Liver (tissue), 9 donors: Measurements from ENCODE around the gene DDX19B. TPM values are rescaled to one million over a fixed set of nuclear protein-coding genes. Genes with fewer than 3 reads are reported as not detected.

Experiments used
- DNase-seq: peaks from one replicate; pipeline ENCODE4 v3.0.0-alpha.2; 2017; ENCODE audit warnings: low spot score
- H3K27ac ChIP-seq, 2 donors: one replicate each; pipeline ENCODE4 v1.7.0; 2013; ENCODE audit warnings: inconsistent platforms in 2 of 2, low read length in 2 of 2, control low read depth in 1 of 2, low read depth in 1 of 2, mild to moderate bottlenecking in 1 of 2
- H3K27me3 ChIP-seq, 4 donors: one replicate each; pipeline versions ENCODE4 v1.6.1 to v1.7.0; 2013; ENCODE audit warnings: low read length in 3 of 4, inconsistent platforms in 1 of 4, mild to moderate bottlenecking in 1 of 4, moderate library complexity in 1 of 4; ENCODE audit not compliant: control insufficient read depth in 4 of 4, insufficient read depth in 4 of 4
- H3K36me3 ChIP-seq, 4 donors: one replicate each; pipeline versions ENCODE4 v1.6.1 to v1.7.0; 2013; ENCODE audit warnings: low read length in 3 of 4, mild to moderate bottlenecking in 3 of 4, low read depth in 1 of 4, moderate library complexity in 1 of 4; ENCODE audit not compliant: control insufficient read depth in 4 of 4, insufficient read depth in 3 of 4
- H3K4me1 ChIP-seq, 4 donors: one replicate each; pipeline versions ENCODE4 v1.6.1 to v1.7.0; 2013; ENCODE audit warnings: low read length in 3 of 4, mild to moderate bottlenecking in 3 of 4, moderate library complexity in 1 of 4; ENCODE audit not compliant: control insufficient read depth in 4 of 4, insufficient read depth in 4 of 4
- H3K4me3 ChIP-seq, 3 donors: one replicate each; pipeline versions ENCODE4 v1.6.1 to v1.7.0; 2013; ENCODE audit warnings: low read length in 3 of 3, control low read depth in 1 of 3, low read depth in 1 of 3, mild to moderate bottlenecking in 1 of 3
- H3K9ac ChIP-seq, 2 donors: one replicate each; pipeline ENCODE4 v1.7.0; 2013; ENCODE audit warnings: low read length in 2 of 2, mild to moderate bottlenecking in 2 of 2, moderate library complexity in 2 of 2, control low read depth in 1 of 2, low read depth in 1 of 2
- H3K9me3 ChIP-seq, 4 donors: one replicate each; pipeline versions ENCODE4 v1.6.1 to v1.7.0; 2013; ENCODE audit warnings: low read length in 3 of 4; ENCODE audit not compliant: control insufficient read depth in 4 of 4
- EGR1 ChIP-seq, 2 donors: IDR thresholded peaks; 2 replicates each; pipeline ENCODE4 v1.6.1; 2016 to 2018; ENCODE audit warnings: antibody characterized with exemption in 2 of 2, low read depth in 2 of 2
- FOXA1 ChIP-seq: IDR thresholded peaks from 2 replicates; pipeline ENCODE4 v1.6.1; 2016; ENCODE audit warnings: antibody characterized with exemption
- FOXA2 ChIP-seq: IDR thresholded peaks from 2 replicates; pipeline ENCODE4 v1.6.1; 2016; ENCODE audit warnings: antibody characterized with exemption
- GABPA ChIP-seq, 2 donors: IDR thresholded peaks in 1 of 2; conservative IDR thresholded peaks in 1 of 2; 2 replicates each; pipeline ENCODE4 v1.6.1; 2016; ENCODE audit warnings: antibody characterized with exemption in 2 of 2, mild to moderate bottlenecking in 1 of 2, moderate library complexity in 1 of 2
- HNF4A ChIP-seq, 2 donors: conservative IDR thresholded peaks; 2 replicates each; pipeline ENCODE4 v1.6.1; 2016; ENCODE audit warnings: antibody characterized with exemption in 2 of 2, mild to moderate bottlenecking in 2 of 2
- HNF4G ChIP-seq: IDR thresholded peaks from 2 replicates; pipeline ENCODE4 v1.6.1; 2016; ENCODE audit warnings: antibody characterized with exemption
- JUND ChIP-seq, 2 donors: IDR thresholded peaks; 2 replicates each; pipeline ENCODE4 v1.6.1; 2016; ENCODE audit warnings: antibody characterized with exemption in 2 of 2
- NR2F2 ChIP-seq: IDR thresholded peaks from 2 replicates; pipeline ENCODE4 v1.6.1; 2016; ENCODE audit warnings: antibody characterized with exemption
- RAD21 ChIP-seq, 2 donors: IDR thresholded peaks; 2 replicates each; pipeline ENCODE4 v1.6.1; 2016; ENCODE audit warnings: antibody characterized with exemption in 2 of 2, mild to moderate bottlenecking in 2 of 2
- RXRA ChIP-seq, 2 donors: IDR thresholded peaks; 2 replicates each; pipeline ENCODE4 v1.6.1; 2017 to 2018; ENCODE audit warnings: antibody characterized with exemption in 2 of 2, mild to moderate bottlenecking in 1 of 2
- SP1 ChIP-seq: IDR thresholded peaks from 2 replicates; pipeline ENCODE4 v1.6.1; 2018; ENCODE audit warnings: antibody characterized with exemption, mild to moderate bottlenecking
- TAF1 ChIP-seq: conservative IDR thresholded peaks from 2 replicates; pipeline ENCODE4 v1.6.1; 2016; ENCODE audit warnings: antibody characterized with exemption, mild to moderate bottlenecking
- YY1 ChIP-seq: IDR thresholded peaks from 2 replicates; pipeline ENCODE4 v1.6.1; 2016; ENCODE audit warnings: antibody characterized with exemption, mild to moderate bottlenecking
- WGBS: extraction: QIAGEN DNeasy Blood & Tissue Kit; methylation state at CpG from one replicate; pipeline ENCODE4 v1.1.7; 2013; 5-methylcytosine and 5-hydroxymethylcytosine counted together
- polyA plus RNA-seq, 2 donors: library from polyadenylated mRNA; stranded (reverse) in 1 of 2; unstranded in 1 of 2; fragments of 200-250 nt in 1 of 2; fragments of >200 nt in 1 of 2; fragmentation: Nextera tagmentation in 1 of 2; extraction: Ambion mirVana in 1 of 2; gene quantifications; one replicate each; pipeline versions ENCODE4 v1.2.1 to v1.2.3, GENCODE V29; 2013 to 2015
- total RNA-seq, 2 donors: library from RNA; depleted of rRNA; stranded (reverse); fragments of >200 nt; gene quantifications; one replicate each; pipeline ENCODE4 v1.2.3, GENCODE V29; 2014
- TF ChIP-seq, protein P1 (sequence below): IDR thresholded peaks from 2 replicates; pipeline ENCODE4 v1.6.1; 2016; ENCODE audit warnings: antibody characterized with exemption
- TF ChIP-seq, protein P2 (sequence below): IDR thresholded peaks from 2 replicates; pipeline ENCODE4 v1.6.1; 2016; ENCODE audit warnings: antibody characterized with exemption
- TF ChIP-seq, protein P3 (sequence below): IDR thresholded peaks from 2 replicates; pipeline ENCODE4 v1.6.1; 2016; ENCODE audit warnings: antibody characterized with exemption
- TF ChIP-seq, protein P4 (sequence below): fragments of 150-350 bp; IDR thresholded peaks from 2 replicates; pipeline ENCODE4 v1.5.1; 2017; ENCODE audit warnings: improper control_type of control experiment, low read depth, low read length; ENCODE audit not compliant: missing input control
- TF ChIP-seq, protein P5 (sequence below): IDR thresholded peaks from 2 replicates; pipeline ENCODE4 v1.6.1; 2016; ENCODE audit warnings: antibody characterized with exemption, mild to moderate bottlenecking
- donor health status: healthy.
- donor health status: healthy.
- donor health status: healthy.
- donor health status: healthy.
- donor health status: healthy.

Gene DDX19B
- total and polyA plus RNA-seq, 4 donors = 11.3 to 21.4 (median 16.5) TPM

DNA sequence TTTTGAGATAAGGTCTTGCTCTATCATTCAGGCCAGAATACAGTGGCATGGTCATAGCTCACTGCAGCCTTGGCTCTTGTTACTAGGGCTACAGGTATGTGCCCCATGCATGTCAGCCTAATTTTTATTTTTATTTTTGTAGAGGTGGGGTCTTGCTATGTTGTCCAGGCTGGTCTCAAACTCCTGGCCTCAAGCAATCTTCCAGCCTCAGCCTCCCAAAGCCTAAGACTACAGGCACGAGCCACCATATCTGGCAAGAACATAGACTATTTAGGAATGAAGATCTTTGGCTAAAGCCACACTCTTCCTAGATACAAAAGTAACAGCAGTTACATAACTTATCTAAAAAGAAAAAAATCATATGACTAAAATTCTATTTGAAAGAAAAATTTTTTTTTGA, 32.1 kb downstream of the DDX19B start:
- no peak for DNase-seq
- no peak for TF ChIP-seq TAF1
- no peak for TF ChIP-seq FOXA1
- no peak for TF ChIP-seq RAD21 (IDR thresholded peaks at IDR 0.05)
- TF ChIP-seq, protein P1, sequence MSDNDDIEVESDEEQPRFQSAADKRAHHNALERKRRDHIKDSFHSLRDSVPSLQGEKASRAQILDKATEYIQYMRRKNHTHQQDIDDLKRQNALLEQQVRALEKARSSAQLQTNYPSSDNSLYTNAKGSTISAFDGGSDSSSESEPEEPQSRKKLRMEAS = no peak
- TF ChIP-seq, protein P2, sequence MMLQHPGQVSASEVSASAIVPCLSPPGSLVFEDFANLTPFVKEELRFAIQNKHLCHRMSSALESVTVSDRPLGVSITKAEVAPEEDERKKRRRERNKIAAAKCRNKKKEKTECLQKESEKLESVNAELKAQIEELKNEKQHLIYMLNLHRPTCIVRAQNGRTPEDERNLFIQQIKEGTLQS = no peak
- no peak for TF ChIP-seq RXRA (IDR thresholded peaks at IDR 0.05)
- no peak for TF ChIP-seq FOXA2
- no peak for TF ChIP-seq EGR1 (IDR thresholded peaks at IDR 0.05; ENCODE audit: low read depth in 2 of 2)
- TF ChIP-seq, protein P3, sequence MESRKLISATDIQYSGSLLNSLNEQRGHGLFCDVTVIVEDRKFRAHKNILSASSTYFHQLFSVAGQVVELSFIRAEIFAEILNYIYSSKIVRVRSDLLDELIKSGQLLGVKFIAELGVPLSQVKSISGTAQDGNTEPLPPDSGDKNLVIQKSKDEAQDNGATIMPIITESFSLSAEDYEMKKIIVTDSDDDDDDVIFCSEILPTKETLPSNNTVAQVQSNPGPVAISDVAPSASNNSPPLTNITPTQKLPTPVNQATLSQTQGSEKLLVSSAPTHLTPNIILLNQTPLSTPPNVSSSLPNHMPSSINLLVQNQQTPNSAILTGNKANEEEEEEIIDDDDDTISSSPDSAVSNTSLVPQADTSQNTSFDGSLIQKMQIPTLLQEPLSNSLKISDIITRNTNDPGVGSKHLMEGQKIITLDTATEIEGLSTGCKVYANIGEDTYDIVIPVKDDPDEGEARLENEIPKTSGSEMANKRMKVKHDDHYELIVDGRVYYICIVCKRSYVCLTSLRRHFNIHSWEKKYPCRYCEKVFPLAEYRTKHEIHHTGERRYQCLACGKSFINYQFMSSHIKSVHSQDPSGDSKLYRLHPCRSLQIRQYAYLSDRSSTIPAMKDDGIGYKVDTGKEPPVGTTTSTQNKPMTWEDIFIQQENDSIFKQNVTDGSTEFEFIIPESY = no peak
- TF ChIP-seq SP1 = no peak
- TF ChIP-seq NR2F2 = no peak
- no peak for TF ChIP-seq HNF4A (conservative IDR thresholded peaks at IDR 0.05)
- TF ChIP-seq, protein P4, sequence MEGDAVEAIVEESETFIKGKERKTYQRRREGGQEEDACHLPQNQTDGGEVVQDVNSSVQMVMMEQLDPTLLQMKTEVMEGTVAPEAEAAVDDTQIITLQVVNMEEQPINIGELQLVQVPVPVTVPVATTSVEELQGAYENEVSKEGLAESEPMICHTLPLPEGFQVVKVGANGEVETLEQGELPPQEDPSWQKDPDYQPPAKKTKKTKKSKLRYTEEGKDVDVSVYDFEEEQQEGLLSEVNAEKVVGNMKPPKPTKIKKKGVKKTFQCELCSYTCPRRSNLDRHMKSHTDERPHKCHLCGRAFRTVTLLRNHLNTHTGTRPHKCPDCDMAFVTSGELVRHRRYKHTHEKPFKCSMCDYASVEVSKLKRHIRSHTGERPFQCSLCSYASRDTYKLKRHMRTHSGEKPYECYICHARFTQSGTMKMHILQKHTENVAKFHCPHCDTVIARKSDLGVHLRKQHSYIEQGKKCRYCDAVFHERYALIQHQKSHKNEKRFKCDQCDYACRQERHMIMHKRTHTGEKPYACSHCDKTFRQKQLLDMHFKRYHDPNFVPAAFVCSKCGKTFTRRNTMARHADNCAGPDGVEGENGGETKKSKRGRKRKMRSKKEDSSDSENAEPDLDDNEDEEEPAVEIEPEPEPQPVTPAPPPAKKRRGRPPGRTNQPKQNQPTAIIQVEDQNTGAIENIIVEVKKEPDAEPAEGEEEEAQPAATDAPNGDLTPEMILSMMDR = no peak
- TF ChIP-seq, protein P5, sequence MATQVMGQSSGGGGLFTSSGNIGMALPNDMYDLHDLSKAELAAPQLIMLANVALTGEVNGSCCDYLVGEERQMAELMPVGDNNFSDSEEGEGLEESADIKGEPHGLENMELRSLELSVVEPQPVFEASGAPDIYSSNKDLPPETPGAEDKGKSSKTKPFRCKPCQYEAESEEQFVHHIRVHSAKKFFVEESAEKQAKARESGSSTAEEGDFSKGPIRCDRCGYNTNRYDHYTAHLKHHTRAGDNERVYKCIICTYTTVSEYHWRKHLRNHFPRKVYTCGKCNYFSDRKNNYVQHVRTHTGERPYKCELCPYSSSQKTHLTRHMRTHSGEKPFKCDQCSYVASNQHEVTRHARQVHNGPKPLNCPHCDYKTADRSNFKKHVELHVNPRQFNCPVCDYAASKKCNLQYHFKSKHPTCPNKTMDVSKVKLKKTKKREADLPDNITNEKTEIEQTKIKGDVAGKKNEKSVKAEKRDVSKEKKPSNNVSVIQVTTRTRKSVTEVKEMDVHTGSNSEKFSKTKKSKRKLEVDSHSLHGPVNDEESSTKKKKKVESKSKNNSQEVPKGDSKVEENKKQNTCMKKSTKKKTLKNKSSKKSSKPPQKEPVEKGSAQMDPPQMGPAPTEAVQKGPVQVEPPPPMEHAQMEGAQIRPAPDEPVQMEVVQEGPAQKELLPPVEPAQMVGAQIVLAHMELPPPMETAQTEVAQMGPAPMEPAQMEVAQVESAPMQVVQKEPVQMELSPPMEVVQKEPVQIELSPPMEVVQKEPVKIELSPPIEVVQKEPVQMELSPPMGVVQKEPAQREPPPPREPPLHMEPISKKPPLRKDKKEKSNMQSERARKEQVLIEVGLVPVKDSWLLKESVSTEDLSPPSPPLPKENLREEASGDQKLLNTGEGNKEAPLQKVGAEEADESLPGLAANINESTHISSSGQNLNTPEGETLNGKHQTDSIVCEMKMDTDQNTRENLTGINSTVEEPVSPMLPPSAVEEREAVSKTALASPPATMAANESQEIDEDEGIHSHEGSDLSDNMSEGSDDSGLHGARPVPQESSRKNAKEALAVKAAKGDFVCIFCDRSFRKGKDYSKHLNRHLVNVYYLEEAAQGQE = no peak
- TF ChIP-seq HNF4G = no peak
- TF ChIP-seq JUND (IDR thresholded peaks at IDR 0.05) = no peak
- TF ChIP-seq YY1 = no peak
- TF ChIP-seq GABPA (IDR thresholded peaks at IDR 0.05 in 1 of 2, conservative IDR thresholded peaks at IDR 0.05 in 1 of 2) = no peak
- Histone ChIP-seq H3K27ac (no peak overlapping the region), H3K27me3 (no peaks in the 10 kb centered on the region), H3K9me3 (no peaks in the 10 kb centered on the region), H3K4me1 (peaks cover 0 to 6% (median 2%) of the 10 kb centered on the region in 4 donors), H3K36me3 (peaks cover 10 to 49% (median 33%) of the 10 kb centered on the region in 4 donors), H3K4me3 (no peak overlapping the region), H3K9ac (no peak overlapping the region)
- WGBS = 86% methylated on average over 1 of the region's 1 CpG
